DMS114 treated with DMSO at 0.1 percent for 48 hours (cell line): Measurements from ENCODE around the gene CNTFR.
"Not testable (repeated sequence)": the region's sequence is repeated elsewhere in the genome, so short reads cannot be mapped to it uniquely, and the experiment has no call there.

Experiments used
- DNase-seq: peaks from one replicate; lab custom pipeline; 2025; ENCODE audit not compliant: unreplicated experiment; lab: John Stamatoyannopoulos, UW

Gene CNTFR, protein sequence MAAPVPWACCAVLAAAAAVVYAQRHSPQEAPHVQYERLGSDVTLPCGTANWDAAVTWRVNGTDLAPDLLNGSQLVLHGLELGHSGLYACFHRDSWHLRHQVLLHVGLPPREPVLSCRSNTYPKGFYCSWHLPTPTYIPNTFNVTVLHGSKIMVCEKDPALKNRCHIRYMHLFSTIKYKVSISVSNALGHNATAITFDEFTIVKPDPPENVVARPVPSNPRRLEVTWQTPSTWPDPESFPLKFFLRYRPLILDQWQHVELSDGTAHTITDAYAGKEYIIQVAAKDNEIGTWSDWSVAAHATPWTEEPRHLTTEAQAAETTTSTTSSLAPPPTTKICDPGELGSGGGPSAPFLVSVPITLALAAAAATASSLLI

DNA sequence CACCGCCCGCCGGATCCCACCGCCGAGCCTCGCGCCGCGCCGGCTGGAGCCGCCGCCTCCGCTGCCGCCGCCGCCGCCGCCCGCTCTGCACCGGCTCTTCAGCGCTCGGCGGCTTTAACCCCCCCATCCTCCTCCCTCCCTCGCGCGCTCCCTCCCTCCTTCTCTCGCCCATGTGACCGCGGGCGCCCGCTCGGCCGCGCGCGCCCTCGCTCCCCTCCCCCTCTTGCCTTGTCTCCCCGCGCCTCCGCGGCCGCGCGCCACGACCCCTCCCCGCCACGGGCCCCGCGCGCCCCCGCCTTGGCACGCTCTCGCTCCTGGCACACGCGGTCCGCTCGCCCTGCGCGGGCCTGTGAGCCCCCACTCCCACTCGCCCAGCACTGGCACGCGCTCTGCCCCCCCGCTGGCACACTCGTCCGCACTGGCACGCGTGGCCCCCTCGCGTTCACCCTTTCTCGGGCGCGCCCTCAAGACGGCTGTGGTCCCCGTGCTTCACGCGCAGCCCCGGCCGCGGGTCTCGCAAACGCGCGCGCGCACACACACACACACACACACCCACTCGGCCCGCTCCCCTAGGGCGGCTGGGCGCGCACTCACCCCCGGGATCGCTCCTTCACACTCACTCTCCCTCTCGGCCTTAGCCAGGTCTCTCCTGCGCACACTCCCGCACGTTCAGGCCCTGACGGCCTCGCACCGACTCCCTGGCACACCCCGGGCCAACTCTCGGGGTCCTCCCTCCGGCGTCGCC lies at the start of gene CNTFR:
Gene CNTFR (minus strand): TSS at position 89 of the 745 bp plus-strand sequence. CDS start 20,743 bp downstream, outside the sequence.
- peak; percentile 10 for DNase-seq

DNA sequence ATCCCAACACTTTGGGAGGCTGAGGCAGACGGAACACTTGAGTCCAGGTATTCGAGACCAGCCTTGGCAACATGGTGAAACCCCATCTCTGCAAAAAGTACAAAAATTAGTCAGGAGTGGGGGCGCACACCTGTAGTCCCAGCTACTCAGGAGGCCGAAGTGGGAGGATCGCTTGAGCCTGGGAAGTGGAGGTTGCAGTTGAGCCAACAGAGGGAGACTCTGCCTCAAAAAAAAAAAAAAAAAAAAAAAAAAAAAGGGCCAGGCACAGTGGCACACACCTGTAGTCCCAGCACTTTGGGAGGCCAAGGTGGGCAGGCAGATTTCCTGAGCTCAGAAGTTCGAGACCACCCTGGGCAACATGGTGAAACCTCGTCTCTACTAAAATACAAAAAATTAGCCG lies 49.8 kb upstream of the CNTFR start:
- DNase-seq: not testable (repeated sequence)

DNA sequence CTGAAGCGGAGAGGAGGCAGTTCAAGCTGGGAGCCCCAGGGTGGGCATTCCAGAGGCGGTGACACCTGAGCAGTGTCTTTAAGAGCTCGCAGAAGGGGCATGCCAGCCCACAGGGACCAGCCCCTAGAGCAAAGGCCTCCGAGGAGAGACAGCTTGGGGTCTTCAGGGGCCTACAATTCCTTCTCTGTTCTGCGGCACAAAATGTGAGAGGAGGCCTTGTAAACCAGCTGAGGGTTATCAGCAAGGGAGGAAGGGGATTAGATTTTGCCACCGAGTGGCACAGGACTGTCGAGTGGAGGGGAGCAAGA lies 48.6 kb upstream of the CNTFR start:
- no peak for DNase-seq

DNA sequence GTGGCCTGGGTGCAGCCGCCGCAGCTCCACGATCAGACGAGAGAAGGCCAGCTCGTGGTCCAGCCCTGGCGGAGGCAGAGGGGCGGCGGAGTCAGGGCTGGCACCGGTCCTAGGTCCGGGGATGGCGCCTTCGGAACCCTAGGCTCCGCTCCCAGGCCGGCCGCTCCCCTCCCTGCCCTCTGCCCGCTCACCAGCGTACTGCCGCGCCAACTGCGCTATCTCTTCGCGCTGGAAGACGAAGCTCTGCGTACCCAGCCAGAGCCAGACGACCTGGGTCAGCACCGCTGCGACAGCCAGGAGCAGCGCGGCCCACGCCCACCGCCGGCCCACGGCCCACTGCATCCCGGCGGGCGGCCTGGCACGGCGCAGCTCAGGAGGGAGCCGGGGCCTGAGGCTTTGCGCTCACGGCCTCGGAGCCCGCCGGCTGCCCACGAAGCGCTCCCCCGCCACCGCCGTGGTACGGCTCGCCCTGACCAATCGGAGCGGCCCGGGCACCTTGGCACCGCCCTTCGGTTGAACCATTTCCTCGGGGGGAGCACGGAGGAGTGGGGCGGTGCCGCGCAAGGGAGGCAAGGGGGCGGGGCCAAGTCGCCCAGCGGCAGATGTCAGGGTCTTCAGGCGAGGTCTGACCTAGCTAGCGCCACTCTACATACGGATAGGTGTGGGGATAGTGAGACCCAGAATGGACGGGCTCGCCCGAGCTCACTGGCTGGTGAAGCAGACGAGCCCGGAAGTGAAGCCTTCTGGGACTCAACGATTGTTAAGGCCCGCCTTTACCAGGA lies 48.0 kb upstream of the CNTFR start, which contains the start of gene SIGMAR1:
Gene SIGMAR1 (minus strand): TSS at position 432 of the 782 bp plus-strand sequence. CDS start 90 bp downstream, at position 342.
- DNase-seq: peak; percentile 55

DNA sequence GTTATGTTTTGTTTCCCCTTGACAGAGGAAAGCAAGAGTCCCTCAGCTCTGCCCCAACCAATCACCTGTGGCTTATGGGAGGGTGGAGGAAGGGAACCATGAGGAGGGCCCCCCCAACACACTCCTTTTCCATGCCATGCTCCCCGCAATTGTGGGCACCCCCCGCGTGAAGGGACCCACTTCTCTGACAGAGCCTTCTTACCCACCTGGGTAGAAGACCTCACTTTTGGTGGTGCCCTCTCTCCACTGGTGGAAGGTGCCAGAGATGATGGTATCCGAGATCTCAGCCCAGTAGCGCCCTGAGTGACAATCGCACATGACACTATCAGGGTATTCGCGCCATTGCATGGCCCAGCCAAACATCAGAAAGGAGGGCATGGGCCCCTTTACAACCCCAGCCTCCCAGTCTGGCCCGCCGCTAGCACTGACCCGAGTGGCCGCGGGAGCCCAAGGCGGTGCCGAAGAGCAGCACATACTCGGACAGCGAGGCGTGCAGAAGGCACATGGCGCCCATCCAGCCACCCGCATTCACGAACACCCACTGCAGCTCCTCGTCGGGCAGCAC lies 47.3 kb upstream of the CNTFR start:
- DNase-seq: no peak

DNA sequence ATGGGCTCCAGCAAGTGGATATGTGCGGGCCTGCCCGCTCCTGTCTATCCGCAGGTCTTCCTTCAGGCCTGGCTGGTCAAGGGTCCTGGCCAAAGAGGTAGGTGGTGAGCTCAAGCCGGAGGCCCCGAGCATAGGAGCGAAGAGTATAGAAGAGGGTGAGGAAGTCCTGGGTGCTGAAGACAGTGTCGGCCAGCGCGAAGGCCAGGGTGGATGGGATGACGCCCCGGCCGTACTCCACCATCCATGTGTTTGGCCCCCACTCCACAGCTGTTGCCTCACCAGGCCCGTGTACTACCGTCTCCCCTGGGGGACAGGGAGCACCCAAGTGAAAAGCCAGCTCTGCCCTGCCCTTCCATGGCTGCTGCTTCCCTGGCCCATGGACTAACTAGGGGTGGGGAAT lies 46.0 kb upstream of the CNTFR start:
- no peak for DNase-seq

DNA sequence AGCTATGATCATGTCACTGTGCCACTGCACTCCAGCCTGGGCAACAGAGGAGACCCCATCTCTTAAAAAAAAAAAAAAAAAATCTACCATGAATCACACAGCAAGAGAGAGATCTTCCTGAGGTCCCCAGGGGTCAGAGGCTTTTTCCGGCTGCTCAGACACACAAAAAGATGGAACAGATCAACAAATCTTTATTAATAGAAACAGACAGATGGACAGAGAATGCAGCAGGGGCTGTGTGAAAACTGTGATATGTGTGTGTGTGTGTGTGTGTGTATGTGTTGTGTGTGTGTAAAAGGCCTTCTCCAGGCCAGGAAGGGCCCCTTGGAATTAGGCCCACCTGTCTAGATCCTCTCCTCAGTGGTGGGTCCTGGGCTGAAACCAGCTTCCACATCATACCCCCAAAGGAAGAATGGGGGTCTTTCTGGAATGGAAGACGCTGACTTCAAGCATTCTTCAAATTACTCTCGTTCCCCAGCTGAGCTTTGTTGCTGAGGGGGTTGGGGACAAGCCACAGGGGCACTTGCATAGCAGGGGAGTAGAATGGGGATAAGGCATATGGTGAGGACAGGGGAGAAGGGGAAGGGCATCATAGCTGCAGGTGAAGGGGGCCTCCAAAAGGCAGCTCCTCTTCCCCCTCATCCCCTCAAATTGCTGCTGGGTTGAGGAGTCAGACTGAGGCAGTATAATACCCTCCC lies 45.2 kb upstream of the CNTFR start:
- no peak for DNase-seq

DNA sequence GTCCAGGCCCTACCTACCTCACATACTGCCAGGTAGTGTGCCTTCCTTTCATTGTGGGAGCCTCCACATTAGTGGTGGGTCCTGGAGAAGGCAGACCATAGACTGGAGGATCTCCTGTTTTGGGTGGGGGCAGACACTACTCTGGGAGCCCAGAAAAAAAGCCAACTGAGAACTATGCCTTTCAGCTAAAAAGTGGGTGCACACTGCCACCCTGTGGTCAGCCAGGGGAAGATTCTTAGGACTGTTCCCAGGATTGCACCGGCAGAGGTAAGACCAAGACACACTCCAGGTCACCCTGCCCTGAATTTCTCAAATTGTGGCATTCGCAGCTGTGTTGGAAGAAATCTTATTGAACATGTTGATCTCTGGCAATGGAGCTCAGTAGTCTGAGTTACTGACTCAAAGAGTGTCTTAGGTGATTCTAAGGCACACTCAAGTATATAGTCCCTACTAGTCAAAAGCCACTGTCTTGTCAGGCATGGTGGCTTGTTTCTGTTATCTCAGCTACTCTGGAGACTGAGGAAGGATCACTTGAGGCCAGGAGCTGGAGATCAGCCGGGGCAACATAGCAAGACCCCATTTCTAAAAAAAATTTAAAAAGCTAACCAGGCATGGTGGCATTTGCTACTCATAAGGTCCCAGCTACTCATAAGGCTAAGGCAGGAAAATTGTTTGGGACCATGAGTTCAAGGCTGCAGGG lies 44.5 kb upstream of the CNTFR start:
- DNase-seq: peak; percentile 58

DNA sequence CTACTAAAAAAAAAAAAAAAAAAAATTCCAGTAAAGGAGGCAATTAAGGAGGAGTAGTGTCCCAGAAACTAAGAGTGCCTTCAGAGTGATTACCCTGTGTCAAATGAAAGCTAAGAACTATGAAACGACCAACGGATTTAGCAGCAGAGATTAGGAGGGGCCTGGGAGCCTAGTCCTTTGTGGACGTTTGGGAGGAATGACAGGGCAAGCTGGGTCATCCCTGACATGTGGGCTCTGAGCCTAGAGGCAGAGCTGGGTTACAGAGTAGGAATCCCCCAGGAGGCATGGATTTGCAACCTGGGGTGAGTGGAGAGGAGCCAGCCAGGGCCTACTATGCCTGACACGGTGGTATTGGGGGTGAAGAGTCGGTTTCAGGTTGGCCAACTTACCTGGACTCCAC lies 43.6 kb upstream of the CNTFR start:
- no peak for DNase-seq

DNA sequence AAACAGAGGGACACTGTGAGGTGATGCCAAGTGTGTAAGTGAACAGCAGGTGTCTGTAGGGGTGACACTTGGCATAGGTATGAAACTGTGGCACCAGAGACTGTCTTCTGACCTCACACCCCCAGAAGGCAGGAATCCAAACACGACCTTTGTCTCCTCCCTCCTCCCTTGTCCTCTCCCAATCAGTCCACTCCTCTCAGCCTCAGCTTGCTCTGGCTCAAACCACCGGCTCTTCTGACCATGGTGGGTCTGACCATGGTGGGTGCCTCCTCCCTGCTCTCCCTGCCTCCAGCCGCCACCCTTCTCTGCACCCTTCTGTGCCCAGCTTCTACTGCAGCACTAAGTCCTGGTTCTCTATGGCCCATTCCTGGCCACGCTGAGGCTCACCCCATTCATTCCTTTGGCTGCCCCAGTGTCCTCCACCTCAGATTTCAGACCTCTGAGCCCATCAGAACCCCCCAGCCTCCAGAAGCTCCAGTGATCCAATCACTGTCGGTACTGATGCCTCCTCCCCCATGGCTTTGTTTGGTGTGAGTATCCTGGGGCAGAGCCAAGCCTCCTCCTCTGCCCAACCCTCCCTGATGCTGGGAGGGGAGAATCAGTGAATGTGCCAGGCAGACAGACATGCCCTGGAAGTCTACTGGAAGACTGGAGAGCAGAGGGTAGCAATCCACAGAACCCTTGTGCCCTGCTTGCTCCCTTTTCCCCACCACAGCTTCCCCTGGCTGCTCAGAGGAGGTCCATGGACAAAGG lies 41.1 kb upstream of the CNTFR start:
- DNase-seq: no peak

DNA sequence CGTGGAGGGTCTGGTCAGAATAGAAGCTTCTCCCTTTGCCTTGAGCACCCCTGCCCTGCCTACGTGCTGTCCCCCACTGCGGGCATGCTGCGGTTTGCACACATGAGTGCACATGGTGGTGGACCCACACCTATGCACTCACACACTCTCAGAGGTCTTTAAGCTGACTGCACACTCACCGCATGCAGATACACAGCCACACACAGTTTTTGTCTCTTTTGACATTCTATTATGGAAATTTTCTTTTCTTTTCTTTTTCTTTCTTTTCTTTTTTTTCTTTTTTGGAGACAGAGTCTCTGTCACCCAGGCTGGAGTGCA lies 39.9 kb upstream of the CNTFR start:
- no peak for DNase-seq

DNA sequence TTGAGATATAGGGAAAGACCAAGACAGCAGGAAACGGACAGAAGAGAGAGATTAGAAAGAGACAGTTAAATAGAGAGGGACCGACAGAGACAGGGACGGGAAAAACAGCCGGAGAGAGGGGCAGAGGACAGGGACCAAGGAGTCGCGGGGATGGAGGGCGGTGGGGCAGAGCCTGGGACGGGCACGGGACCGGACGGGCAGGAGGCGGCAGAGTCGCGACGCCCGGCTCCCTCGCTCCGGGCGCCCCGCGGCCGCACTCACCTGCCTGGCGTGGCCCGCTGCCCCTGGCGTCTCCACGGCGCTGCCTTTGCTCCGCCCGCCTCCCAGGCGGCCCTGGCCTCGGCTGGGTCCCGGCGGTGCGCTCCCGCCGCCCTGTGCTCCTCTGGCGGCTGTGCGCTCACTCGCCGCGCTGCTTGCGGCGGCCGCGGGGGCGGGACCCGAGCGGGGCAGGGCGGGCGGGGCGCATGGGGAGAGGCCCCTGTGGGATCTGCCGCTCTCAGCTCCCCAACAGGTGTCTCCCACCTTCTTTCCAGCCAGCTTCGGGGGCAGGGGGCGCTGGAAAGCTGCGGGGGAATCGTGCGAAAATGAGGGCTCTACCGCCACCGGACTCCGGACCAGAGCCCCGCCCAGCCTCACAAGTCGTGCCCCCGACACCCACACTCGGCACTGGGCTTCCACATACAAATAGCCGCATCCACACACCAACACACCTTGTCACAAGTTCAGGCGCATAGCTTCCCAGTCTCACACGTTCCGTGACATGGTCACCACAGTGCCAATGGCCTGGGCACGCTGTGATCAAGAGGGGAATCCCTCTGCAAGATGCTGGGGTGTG lies 39.3 kb upstream of the CNTFR start, which contains the start of gene ARID3C:
Gene ARID3C (minus strand): TSS at position 411 of the 835 bp plus-strand sequence. CDS start 1,052 bp downstream, outside the sequence.
- no peak for DNase-seq

DNA sequence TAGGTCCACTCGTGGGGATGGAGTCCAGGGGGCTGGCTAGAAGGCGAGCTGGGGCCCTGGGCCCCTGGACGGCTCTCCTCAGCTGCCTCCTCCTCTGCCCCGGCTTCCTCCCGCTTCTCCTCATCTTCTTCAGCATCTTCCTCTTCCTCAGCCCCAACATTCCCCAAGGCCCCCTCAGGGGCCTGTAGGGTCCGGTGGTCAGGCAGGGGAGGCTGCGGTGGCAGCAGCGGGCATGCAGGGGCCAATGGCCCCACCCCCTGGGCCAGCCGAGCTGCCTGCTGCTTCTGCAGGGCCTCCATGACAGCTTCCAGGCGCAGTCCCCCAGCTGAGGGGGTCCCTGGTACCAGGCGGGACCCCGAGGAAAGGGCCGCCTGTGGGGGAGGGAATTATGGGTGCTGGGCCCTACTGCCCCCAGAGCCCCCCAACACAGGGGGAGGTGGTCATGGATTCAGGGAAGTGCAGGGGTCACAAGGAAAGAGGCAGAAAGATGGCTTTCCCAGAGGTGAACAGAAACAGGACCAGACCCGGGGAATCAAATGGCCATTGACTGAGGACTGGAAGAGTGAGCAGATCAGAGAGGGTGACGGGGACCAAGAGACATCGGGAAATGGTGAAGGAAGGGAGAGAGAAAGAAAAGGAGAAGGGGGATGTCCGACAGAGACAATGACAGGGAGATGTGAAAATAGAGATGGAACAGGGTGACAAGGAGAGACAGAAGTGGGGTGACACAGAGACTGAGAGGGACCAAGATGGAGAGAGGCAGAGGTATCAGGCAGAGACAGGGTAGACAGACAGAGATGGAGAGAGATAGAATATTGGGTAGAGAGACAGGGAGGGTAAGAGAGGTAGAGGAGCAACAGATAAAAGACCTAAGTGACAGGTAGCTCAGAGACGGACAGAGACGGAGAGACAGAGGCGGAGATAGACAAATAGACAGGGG lies 38.5 kb upstream of the CNTFR start:
- DNase-seq: no peak

DNA sequence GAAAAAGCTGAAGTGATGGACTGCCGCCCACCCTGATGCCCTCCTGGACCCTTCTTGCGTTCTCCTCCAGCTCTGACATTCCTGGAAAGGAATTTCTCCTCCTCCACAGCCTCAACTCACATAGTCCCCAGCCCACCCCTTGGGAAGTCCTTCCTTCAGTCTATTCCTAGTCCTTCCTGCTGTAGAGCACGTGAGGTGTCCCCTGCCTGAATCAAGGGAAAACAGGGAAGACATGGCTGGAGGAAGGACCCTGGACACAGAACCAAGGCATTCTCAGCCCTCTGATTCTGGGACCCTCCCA lies 35.6 kb upstream of the CNTFR start:
- no peak for DNase-seq

DNA sequence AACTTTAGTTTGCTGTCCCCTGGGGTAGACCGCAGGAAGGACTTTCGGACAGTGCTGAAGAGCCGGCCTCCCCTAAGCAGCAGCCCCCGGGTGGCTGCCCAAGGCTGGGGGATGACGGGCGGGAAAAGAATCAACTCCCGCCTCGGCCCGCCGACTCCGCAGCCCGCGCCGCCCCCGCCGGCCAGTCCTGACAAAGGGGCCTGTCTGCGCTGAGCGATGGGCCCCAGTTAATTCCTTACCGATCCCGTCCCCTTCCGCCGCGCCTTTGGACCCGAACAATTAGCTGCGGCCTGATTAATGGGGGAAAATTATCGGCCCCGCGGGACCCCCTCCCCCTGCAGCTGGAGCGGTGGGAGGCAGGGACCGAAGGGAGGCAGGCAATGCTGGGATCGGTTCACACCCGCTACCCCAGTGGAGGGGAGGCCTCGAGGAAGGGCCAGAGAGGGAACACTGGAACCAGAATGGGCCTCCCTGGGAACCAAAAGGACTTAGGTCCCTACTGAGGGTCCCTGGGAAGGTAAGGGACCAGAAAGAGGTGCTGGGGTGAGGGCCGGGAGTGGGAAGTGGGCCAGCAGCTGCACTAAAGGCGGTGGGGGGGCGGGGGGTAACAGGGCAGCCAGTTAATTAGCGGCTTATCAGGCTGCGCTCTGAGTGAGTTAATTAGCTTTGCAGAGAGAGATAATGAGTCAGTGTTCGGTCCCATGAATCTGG lies 35.1 kb upstream of the CNTFR start:
- no peak for DNase-seq

DNA sequence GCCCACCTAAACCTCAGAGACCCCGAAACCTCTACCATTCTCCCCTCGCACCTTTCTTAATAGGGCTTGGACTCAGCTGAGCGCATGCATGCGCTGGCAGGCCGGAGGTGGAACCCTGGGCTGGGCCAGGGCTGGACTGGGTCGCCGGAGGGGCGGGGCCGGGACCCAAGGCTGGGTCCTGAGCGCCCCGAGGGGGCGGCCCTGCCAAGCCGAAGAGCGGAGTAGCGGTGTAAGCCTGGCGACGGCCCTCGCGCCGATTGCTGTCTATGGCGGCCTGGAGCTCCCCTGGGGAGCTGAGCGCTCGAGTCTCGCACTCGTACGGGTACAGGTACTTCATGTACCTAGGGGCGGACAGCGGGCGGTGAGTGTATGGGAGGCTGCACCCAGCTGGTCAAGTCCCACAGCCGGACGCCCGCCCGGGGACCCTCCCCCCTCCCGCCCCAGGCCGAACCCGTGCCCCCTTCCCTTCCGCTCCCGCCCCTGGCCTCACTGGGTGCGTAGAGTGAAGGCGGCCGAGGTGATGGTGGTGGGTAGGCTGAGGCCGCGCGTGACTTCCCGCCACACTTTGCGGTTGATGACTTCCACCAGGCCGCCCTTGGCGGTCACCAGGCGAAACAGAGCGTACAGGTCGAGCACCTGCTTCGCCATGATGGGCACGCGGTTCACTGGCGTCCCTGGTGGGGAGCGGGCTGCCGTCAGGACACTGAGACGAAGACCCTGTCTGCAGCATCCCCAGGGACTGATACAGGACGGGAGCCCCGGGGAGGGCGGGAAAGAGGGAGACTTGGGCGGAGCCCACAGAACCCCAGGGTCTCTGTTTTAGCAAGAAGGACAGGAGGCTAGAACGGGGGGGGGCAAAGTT lies 34.1 kb upstream of the CNTFR start:
- DNase-seq: no peak
